CD14-positive monocyte (primary cell): ENCODE data around the gene PIP4K2A. TPM values are rescaled to one million over a fixed set of nuclear protein-coding genes. Genes with fewer than 3 reads are reported as not detected.
"Not testable (repeated sequence)": the region's sequence is repeated elsewhere in the genome, so short reads cannot be mapped to it uniquely, and the experiment has no call there.

Experiments
- DNase-seq, 3 donors: peaks; one replicate each; pipeline ENCODE4 v3.0.0-alpha.2; 2011 to 2022
- H2AFZ ChIP-seq: 2 replicates; pipeline ENCODE4 v1.6.0; 2012; ENCODE audit warnings: mild to moderate bottlenecking, low read depth, low read length, inconsistent platforms; ENCODE audit not compliant: insufficient read depth, poor library complexity, severe bottlenecking
- H3K27ac ChIP-seq, 2 donors: 1 replicate in 1 of 2; 2 replicates in 1 of 2; pipeline ENCODE4 v1.5.1; 2012 to 2013; ENCODE audit warnings: low read length in 2 of 2, control low read depth in 1 of 2, inconsistent platforms in 1 of 2, low read depth in 1 of 2, mild to moderate bottlenecking in 1 of 2
- H3K27me3 ChIP-seq, 2 donors: one replicate each; pipeline versions ENCODE4 v1.6.0 to v1.6.1; 2011 to 2013; ENCODE audit warnings: low read length in 2 of 2; ENCODE audit not compliant: control insufficient read depth in 2 of 2, insufficient read depth in 2 of 2
- H3K36me3 ChIP-seq, 2 donors: replicated peaks in 1 of 2; 1 replicate in 1 of 2; 2 replicates in 1 of 2; pipeline versions ENCODE4 v1.5.1 to v1.6.1; 2012 to 2013; ENCODE audit warnings: low read length in 2 of 2, control low read depth in 1 of 2, inconsistent platforms in 1 of 2, mild to moderate bottlenecking in 1 of 2; ENCODE audit not compliant: insufficient read depth in 2 of 2, control insufficient read depth in 1 of 2
- H3K4me1 ChIP-seq, 2 donors: 1 replicate in 1 of 2; 2 replicates in 1 of 2; pipeline versions ENCODE4 v1.5.1 to v1.6.1; 2012 to 2013; ENCODE audit warnings: low read length in 2 of 2, control low read depth in 1 of 2, inconsistent platforms in 1 of 2, mild to moderate bottlenecking in 1 of 2, moderate library complexity in 1 of 2; ENCODE audit not compliant: insufficient read depth in 2 of 2, control insufficient read depth in 1 of 2
- H3K4me2 ChIP-seq: replicated peaks from 2 replicates; pipeline ENCODE3; 2012; ENCODE audit warnings: low read length, moderate library complexity, mild to moderate bottlenecking; ENCODE audit not compliant: poor library complexity, severe bottlenecking; ENCODE audit errors: extremely low read depth
- H3K4me3 ChIP-seq, 3 experiments: fragments of 200-600 bp in 1 of 3; sonication (generic) in 1 of 3; replicated peaks in 1 of 3; 1 replicate in 2 of 3; 2 replicates in 1 of 3; pipeline ENCODE4 v1.5.1; 2011 to 2013; ENCODE audit warnings: low read length in 3 of 3, mild to moderate bottlenecking in 3 of 3, control low read depth in 2 of 3, low read depth in 2 of 3, inconsistent platforms in 1 of 3, moderate library complexity in 1 of 3
- H3K79me2 ChIP-seq: 2 replicates; pipeline ENCODE4 v1.6.0; 2012; ENCODE audit warnings: mild to moderate bottlenecking, control low read depth, inconsistent platforms, low read length, moderate library complexity; ENCODE audit not compliant: insufficient read depth
- H3K9ac ChIP-seq: 2 replicates; pipeline ENCODE4 v1.6.0; 2017; ENCODE audit warnings: low read length, mild to moderate bottlenecking; ENCODE audit not compliant: insufficient read depth, poor library complexity, severe bottlenecking
- H3K9me3 ChIP-seq, 2 donors: replicated peaks in 1 of 2; 1 replicate in 1 of 2; 2 replicates in 1 of 2; pipeline versions ENCODE4 v1.5.1 to v1.6.1; 2012 to 2013; ENCODE audit warnings: low read length in 2 of 2, control low read depth in 1 of 2; ENCODE audit not compliant: control insufficient read depth in 1 of 2, insufficient read depth in 1 of 2
- H4K20me1 ChIP-seq: 2 replicates; pipeline ENCODE4 v1.6.0; 2012; ENCODE audit warnings: mild to moderate bottlenecking, low read length, control low read depth, moderate library complexity; ENCODE audit not compliant: insufficient read depth
- H3K27ac Mint-ChIP-seq, 7 donors: one replicate each; pipeline ENCODE4 v1.8.0; 2020; ENCODE audit warnings: mild to moderate bottlenecking in 7 of 7, mixed read lengths in 7 of 7, moderate library complexity in 6 of 7, inconsistent platforms in 2 of 7
- H3K27me3 Mint-ChIP-seq, 3 donors: one replicate each; pipeline ENCODE4 v1.8.0; 2021 to 2022; ENCODE audit warnings: low read depth in 3 of 3, mild to moderate bottlenecking in 3 of 3, mixed read lengths in 3 of 3, moderate library complexity in 3 of 3, inconsistent platforms in 1 of 3
- H3K36me3 Mint-ChIP-seq, 2 donors: one replicate each; pipeline ENCODE4 v1.8.0; 2020; ENCODE audit warnings: mixed read lengths in 2 of 2, inconsistent platforms in 1 of 2, mild to moderate bottlenecking in 1 of 2
- H3K4me1 Mint-ChIP-seq: one replicate; pipeline ENCODE4 v1.8.0; 2020; ENCODE audit warnings: mild to moderate bottlenecking, mixed read lengths
- H3K4me3 Mint-ChIP-seq, 2 donors: one replicate each; pipeline ENCODE4 v1.8.0; 2020; ENCODE audit warnings: mild to moderate bottlenecking in 2 of 2, mixed read lengths in 2 of 2, moderate library complexity in 1 of 2
- H3K9me3 Mint-ChIP-seq, 7 donors: one replicate each; pipeline ENCODE4 v1.8.0; 2020 to 2022; ENCODE audit warnings: mixed read lengths in 7 of 7, mild to moderate bottlenecking in 6 of 7, moderate library complexity in 6 of 7, inconsistent platforms in 2 of 7
- CTCF ChIP-seq: fragments of 200-600 bp; IDR thresholded peaks from one replicate; pipeline ENCODE4 v1.8.0; 2022; ENCODE audit warnings: antibody characterized with exemption, mild to moderate bottlenecking
- WGBS: methylation state at CpG from one replicate; pipeline ENCODE4 v1.1.5; 2013; ENCODE audit warnings: missing lambda C conversion rate; ENCODE audit not compliant: insufficient coverage; 5-methylcytosine and 5-hydroxymethylcytosine counted together
- intact Hi-C, 2 donors: fragments of 100-400 bp; cut with micrococcal nuclease; formaldehyde crosslinking; loops; one replicate each; pipeline versions ENCODE4 v1.15.0 to v1.15.1; 2023
- polyA plus RNA-seq, 3 donors: library from polyadenylated mRNA; depleted of rRNA in 1 of 3; unstranded in 2 of 3; stranded (reverse) in 1 of 3; fragments of 300-500 nt in 2 of 3; fragments of >200 nt in 1 of 3; fragmentation: Illumina TruSeq in 2 of 3; gene quantifications; 1 replicate in 2 of 3; 2 replicates in 1 of 3; pipeline ENCODE4 v1.2.3, GENCODE V29; 2012 to 2021

Gene PIP4K2A
- polyA plus RNA-seq, 3 donors: 9.7 to 33.7 (median 16.6) TPM

GRCh38 chr10:22531008-22531407 is 183.4 kb downstream of the PIP4K2A start:
- Mint-ChIP-seq H3K27ac (no peak overlapping the region), H3K27me3 (peaks cover 0 to 5% (median 4%) of the 10 kb centered on the region in 3 donors)
- 93% methylated on average over 2 of the region's 3 CpGs for WGBS

GRCh38 chr10:22527520-22527919 is 186.9 kb downstream of the PIP4K2A start:
- WGBS: no CpG with 5 or more reads among the region's 2 CpGs
- Histone ChIP-seq H3K4me2 (no peak overlapping the region), H3K4me3 (no peak overlapping the region), H3K9ac (no peak overlapping the region), H3K4me1 (no peaks in the 10 kb centered on the region), H2AFZ (no peak overlapping the region), H3K27me3 (no peaks in the 10 kb centered on the region), H4K20me1 (no peaks in the 10 kb centered on the region), H3K36me3 (no peaks in the 10 kb centered on the region), H3K27ac (no peak overlapping the region), H3K9me3 (peaks cover 6 to 18% of the 10 kb centered on the region in 2 donors), H3K79me2 (no peaks in the 10 kb centered on the region)
- no peaks in the 10 kb centered on the region for H3K4me1 Mint-ChIP-seq
- no peak overlapping the region for H3K27ac Mint-ChIP-seq
- H3K9me3 Mint-ChIP-seq: peaks cover 31 to 66% (median 52%) of the 10 kb centered on the region in 7 donors
- peaks cover 2 to 5% (median 4%) of the 10 kb centered on the region in 3 donors for H3K27me3 Mint-ChIP-seq
- no peak for DNase-seq
- H3K4me3 Mint-ChIP-seq: no peak overlapping the region
- H3K36me3 Mint-ChIP-seq: peaks cover 0 to 3% of the 10 kb centered on the region in 2 donors
- no peak for TF ChIP-seq CTCF
- intact Hi-C loops: no loop called here

More at GRCh38 chr10:22531008-22531407, 183.4 kb downstream of the PIP4K2A start:
- H3K4me1 Mint-ChIP-seq: no peaks in the 10 kb centered on the region
- no peaks in the 10 kb centered on the region for H4K20me1 ChIP-seq
- H3K9me3 Mint-ChIP-seq: peaks cover 15 to 41% (median 28%) of the 10 kb centered on the region in 7 donors
- peaks cover 6 to 18% of the 10 kb centered on the region in 2 donors for H3K9me3 ChIP-seq
- intact Hi-C loops: no loop called here
- H3K36me3 ChIP-seq: peaks cover 6 to 28% of the 10 kb centered on the region in 2 donors
- no peak overlapping the region for H3K4me2 ChIP-seq
- H3K4me3 Mint-ChIP-seq: no peak overlapping the region
- H3K79me2 ChIP-seq: no peaks in the 10 kb centered on the region
- peaks cover 27 to 28% of the 10 kb centered on the region in 2 donors for H3K36me3 Mint-ChIP-seq
- no peaks in the 10 kb centered on the region for H3K4me1 ChIP-seq
- no peak overlapping the region for H3K4me3 ChIP-seq
- no peak overlapping the region for H2AFZ ChIP-seq
- H3K27ac ChIP-seq: no peak overlapping the region
- no peak for TF ChIP-seq CTCF
- no peaks in the 10 kb centered on the region for H3K27me3 ChIP-seq
- no peak overlapping the region for H3K9ac ChIP-seq
- no peak for DNase-seq

GRCh38 chr10:22524333-22524732 is 190.0 kb downstream of the PIP4K2A start:
- H3K9ac ChIP-seq, H3K4me3 ChIP-seq, H2AFZ ChIP-seq, H3K36me3 Mint-ChIP-seq, H3K4me1 ChIP-seq, H3K27ac ChIP-seq, H3K79me2 ChIP-seq, H3K4me1 Mint-ChIP-seq, H3K4me2 ChIP-seq, H4K20me1 ChIP-seq, H3K36me3 ChIP-seq, H3K9me3 ChIP-seq, H3K27me3 ChIP-seq, H3K27ac Mint-ChIP-seq, H3K27me3 Mint-ChIP-seq, DNase-seq, intact Hi-C loops: not testable (repeated sequence)
- Mint-ChIP-seq H3K4me3 (peak overlapping the region in 1 of 2 donors; percentile 2), H3K9me3 (peaks cover 30 to 60% (median 54%) of the 10 kb centered on the region in 7 donors)
